Measurements from ENCODE around the gene PAAF1.

- no peak for TF ChIP-seq EZH2 (IDR thresholded peaks at IDR 0.05; ENCODE audit: low read length, missing control alignments)
- TF ChIP-seq CTCF (conservative IDR thresholded peaks at IDR 0.05 in 1 of 2, IDR thresholded peaks at IDR 0.05 in 1 of 2; ENCODE audit: low read depth in 1 of 2, low read length in 2 of 2) = no peak
Measured at GRCh38 chr11:73957654-73958361, 81.0 kb downstream of the PAAF1 start.
